Dermis microvascular lymphatic vessel endothelial cell (primary cell): ENCODE results near the gene TNS1. TPM values are rescaled to one million over a fixed set of nuclear protein-coding genes. Genes with fewer than 3 reads are reported as not detected.

Experiments used
- DNase-seq, 2 donors: peaks; one replicate each; pipeline versions ENCODE4 v3.0.0 to v3.0.0-alpha.2; 2010; ENCODE audit warnings: low read depth in 2 of 2
- total RNA-seq: library from RNA; depleted of rRNA; stranded (reverse); fragments of >200 nt; gene quantifications from 2 replicates; pipeline ENCODE4 v1.2.1, GENCODE V29; 2014

The TNS1 gene
- total RNA-seq, 1 donor from 2014 or later: 21.1 TPM

- no peak for DNase-seq
Measured at GRCh38 chr2:218015586-218016521, 13.1 kb upstream of the TNS1 start.

DNA sequence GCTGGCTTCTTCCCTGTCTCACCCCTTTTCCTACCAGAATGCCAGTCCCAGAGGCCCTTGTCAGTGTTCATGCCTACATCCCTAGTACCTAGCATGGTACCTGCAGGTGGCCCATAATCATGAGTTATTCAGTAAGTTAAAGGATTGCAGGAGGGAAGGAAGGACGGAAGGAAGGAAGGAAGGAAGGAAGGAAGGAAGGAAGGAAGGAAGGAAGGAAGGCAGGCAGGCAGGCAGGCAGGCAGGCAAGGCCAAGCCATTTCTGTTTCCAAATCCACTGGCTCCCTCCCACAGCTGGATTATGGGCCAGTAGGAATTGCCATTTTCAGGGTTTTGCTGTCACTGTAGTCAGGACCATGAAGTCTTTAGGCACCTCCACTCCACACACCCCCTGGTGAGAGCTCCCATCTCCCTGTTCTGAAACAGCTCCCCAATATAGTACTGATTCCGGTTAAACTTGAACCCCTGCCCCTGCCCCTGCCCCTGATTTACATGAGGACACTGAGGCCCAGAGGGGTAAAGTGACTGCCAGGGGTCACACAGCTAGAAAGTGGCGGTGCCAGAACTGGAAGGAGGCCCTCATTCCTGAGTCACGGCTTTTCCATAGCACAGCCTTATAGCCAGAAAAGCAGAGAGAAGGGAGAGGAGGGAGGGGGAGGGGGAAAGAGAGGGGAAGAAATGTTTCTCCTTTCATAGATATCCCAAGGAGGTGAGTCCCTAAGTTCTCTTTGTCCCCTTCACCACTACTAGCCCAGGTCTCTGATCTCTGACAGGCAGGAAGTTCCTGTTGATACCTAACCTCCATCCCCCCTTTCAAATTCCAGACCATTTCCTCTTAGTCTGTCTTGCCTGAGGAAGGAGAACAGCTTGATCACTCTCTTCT lies 12.2 kb upstream of the TNS1 start:
- no peak for DNase-seq

GRCh38 chr2:218013289-218013688 lies 10.5 kb upstream of the TNS1 start:
- no peak for DNase-seq

GRCh38 chr2:218012284-218012683 lies 9.5 kb upstream of the TNS1 start:
- no peak for DNase-seq

DNA sequence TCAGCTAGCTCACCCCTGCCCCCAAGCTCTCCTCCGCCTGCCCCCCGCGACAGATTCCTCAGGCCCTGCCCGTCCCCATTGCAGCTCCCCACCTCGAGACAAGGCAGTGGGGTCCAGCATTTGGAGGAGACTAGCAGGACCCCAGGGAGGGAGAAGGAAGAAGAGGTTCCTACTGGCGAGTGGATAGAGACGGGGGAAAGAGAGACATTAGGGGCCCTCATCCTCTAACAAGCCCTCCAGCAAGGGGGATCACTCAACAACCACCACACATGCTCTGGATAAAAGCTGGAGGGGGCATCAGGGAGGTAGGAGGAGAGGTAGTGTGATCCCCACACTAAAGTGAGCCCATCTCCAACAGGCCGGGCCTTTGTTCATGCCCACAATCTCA lies 8.9 kb upstream of the TNS1 start:
- DNase-seq: no peak

DNA sequence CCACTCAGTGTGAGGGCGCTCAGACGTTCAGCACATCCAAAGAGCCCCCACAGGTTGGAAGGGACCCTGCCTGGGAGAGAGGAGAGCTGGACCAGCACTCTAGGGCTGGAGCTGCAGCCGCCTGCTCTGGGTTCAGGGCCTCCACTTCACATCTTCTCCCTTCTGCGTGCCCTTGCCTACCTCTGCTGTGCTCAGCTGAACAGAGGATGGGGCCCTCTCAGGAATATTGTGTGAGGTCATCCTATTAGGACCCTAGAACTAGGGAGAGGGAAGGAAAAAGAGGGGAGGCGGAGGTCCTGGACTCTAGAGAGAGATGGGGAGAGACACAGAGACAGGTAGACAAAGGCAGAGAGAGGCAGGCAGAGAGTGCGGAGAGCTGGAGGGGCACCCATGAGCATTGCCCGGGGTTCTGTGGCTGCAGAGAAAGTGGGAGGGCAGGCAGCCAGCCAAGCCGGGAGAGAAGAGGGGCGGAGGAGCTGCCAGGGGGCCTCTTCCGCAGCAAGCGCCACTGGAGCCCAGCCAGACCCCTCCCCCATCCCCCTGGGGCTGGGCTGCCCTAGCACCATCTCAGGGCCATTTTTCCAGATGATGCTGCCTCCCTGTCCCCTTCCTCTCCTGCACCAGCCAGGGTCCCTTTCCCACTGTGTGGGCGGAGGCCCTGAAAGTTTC lies 8.3 kb upstream of the TNS1 start:
- no peak for DNase-seq

GRCh38 chr2:218010140-218010983 lies 7.6 kb upstream of the TNS1 start:
- peak in 1 of 2 donors; percentile 26 for DNase-seq

DNA sequence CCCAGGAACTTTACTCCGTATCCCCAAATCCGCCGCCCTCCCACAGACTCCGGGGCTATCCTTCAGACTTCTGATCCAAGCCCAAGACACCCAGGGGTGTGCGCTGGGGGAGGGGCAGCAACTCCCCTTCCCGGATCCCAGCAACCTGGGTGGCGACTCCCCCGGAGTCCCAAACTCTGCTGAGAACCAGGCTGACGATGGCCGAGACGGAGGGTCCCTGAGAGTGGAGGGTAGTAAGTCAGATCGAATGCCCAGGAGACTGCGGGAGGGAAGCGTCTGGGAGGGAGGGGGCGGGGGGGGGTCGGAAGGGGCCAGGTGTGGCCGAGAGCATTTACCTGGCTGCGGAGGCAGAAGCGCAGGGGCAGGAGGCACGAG lies 7.0 kb upstream of the TNS1 start:
- no peak for DNase-seq

DNA sequence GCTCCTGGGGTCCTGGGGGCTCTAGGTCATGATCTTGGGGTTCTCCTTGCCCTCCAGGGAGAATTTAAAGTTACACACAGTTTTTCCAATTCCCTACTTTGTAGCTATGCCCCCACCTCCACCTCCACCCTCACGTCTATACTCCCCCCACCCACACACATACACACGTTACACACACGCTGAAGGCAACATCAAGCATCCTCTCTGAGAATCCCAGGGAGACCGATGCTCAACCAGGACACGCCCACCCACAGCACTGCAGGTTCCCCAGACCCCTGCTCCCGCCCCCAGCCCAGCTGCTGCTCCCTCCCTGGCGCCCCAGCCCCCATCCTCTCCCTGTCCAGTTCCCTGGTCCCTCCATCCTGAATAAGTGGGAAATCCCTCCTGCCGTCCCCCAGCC lies 6.4 kb upstream of the TNS1 start:
- DNase-seq: no peak

- peak in 1 of 2 donors; percentile 23 for DNase-seq
Measured at GRCh38 chr2:218008060-218009040, 5.6 kb upstream of the TNS1 start.

DNA sequence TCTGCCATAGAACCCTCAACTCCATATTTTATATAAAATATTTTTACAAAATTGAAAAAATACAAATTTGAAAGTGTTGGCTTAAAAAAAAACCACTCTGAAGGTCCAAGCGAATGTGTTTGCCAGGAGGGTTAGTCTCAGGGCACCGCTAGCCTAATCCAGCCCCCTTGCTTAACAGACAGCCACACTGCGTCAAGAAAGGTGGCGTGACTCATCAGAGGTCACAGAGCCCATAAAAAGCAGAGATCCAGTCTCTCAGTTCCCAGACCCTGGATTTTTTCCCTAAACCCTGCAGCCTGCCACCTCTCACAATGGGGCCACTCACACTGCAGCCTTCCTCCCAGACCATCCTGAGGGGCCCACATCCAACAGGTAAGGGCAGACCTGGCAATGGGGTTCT lies 3.9 kb upstream of the TNS1 start:
- DNase-seq: peak in 1 of 2 donors; percentile 26

DNA sequence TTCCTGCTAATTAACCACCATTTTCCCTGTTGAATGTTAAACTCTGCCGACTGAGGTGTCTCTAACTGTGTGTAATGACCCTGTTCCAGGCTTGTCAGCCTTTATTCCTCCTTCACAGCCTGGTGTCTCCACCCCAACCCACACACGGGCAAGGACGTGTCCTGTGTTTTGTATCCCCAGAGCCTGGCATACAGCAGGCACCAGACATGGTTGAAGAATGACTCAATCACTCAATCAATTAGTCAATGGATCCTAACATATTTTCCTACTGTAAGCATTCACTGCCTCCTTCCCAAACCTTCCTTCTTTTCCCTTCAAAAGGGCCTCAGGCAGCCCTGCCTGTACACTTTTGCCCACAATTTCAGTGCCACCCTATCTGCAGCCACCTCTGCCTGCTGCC lies 2.7 kb upstream of the TNS1 start:
- DNase-seq: no peak

DNA sequence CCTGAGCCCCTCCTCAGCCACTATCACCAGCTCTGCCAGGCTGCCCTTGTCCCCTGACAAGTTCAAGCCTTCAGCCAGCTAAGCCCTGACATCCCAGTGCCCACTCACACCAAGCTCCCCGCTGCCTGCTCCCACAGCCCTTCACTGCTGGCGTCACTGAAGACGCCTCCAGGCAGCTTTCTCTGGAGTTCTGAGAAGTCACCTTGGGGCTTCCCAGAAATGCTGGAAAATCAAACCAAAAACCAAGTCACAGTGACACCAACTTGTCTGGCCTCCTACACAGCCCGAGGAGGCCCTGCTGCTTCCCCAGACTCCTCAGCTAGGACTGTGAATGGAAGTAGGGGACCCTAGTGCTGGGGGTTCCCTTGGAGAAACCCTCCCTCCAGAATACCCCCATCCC lies 2.2 kb upstream of the TNS1 start:
- no peak for DNase-seq

DNA sequence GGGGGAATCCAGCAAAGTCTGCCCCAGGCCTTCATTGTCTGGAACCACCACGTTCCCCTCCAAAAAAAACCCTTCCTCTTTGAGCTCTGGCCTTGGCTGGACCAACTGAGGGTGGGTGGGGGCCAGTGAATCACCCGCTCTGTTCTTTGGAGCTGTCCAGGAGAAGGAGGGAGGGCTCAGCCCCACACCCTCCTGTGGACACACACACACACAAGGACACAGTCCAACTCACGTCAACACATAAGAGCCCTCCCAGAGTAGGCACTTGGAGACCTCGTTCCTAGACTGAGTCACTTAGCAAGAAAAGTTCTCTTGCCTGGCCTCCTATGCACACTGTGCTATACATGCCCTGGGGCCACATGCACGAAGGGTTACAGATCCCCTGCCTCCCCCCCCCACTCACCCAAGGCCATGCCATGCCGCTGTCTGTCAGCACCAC lies 1.2 kb upstream of the TNS1 start:
- DNase-seq: no peak

DNA sequence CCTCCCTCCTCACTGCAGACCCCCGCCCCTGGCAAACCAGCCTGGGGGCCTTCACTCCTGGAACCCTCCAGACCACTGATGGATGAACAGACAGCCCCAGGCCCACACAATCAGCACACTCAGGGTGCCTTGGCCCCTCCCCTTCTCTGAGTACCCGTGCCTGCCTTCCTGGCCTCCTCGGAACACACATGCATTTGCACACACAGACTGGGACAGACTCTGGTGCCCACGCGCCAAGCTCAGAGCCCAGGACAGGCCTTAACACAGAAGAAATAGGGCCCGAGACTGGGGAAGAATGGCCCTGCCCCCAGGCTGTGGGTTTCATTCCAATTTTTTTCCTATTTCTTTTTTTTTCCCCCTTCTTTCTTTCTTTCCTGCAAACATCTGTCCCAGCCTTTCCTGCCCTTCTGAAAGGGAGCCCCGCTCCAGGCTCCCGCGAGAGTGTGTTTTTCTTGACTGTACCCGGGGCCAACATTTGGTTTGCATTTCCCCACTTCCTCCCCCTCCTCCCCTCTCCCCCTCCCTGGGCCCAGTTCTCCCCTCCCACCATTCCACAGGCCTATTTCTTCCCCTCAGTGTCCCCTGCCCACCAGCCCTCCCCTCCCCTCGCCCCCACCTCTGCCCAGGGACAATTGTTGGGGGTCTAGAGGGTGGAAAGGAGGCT lies 618 bp upstream of the TNS1 start:
- no peak for DNase-seq

DNA sequence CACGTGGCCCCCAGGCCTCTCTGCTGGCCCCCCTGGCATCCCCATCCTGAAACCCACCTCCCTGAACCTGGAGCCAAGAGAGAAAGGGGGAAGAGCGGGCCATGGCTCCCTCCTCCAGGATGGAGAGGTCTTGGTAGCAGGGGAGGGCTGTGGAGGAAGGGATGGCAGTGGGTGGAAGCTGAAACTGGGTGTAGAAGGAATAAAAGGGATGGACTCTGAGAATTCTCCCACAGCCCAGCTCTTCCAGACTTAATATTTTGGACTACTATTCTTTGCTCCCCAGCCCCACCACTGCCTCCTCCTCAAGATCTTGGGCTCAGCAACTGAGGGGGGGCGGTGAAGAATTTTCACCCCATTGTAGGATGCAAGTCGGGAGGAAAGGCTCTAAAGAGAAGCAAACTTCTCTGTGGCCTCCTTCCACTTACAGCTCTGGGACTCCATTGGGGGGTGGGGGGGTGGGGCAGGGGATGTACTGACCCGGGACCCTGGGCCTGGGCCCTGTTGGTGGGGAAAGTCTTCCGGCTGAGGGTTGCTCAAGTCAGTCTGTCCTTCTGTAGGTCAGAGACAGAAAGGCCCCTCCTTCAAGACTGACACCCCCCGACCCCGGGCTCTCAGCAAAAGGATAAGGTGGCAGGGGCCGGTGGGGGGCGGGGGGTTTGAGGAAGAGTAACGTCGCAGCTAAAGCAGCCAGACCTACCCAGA lies 501 bp downstream of the TNS1 start:
- no peak for DNase-seq

DNA sequence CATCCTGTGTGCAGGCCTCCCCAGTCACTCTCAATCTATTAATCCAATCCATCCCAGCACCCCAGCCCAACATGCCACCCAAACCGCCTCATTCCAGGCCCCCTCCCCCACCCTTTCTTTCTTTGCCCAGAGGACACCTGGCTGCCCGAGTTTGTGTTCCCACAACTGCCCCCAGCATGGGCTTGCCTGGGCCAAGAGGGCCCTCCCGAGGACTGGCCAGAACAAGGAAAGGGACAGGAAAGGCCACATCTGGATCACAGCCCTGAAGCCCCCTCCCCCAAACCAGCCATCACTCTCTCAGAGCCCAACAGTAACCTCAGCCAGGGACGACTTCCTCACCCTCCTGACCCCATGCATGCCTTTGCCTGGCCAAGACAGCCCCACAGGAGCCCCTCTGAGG lies 1.2 kb downstream of the TNS1 start:
- DNase-seq: no peak

GRCh38 chr2:218000136-218000535 lies 2.7 kb downstream of the TNS1 start:
- no peak for DNase-seq

- DNase-seq: no peak
Measured at GRCh38 chr2:217999595-217999959, 3.2 kb downstream of the TNS1 start.
